B cell (primary cell): Measurements from ENCODE around the gene IRF1. TPM values are rescaled to one million over a fixed set of nuclear protein-coding genes. Genes with fewer than 3 reads are reported as not detected.

Experiments
- ATAC-seq: fragments of 200-7000 bp; cut with Tn5 transposase; one replicate; pipeline ENCODE4 v1.10.0; 2021; ENCODE audit warnings: low read depth, mild to moderate bottlenecking, moderate number of reproducible peaks, moderate library complexity
- CTCF ChIA-PET: fragments of 350-600 bp; sonication (Branson Sonifier 250); formaldehyde crosslinking; loops from one replicate; lab custom pipeline; 2021; ENCODE audit warnings: antibody characterized with exemption, inconsistent platforms; lab: Charles Lee
- POLR2A ChIA-PET: fragments of 350-600 bp; sonication (Branson Sonifier 250); formaldehyde crosslinking; loops from one replicate; lab custom pipeline; 2021; ENCODE audit warnings: antibody characterized with exemption; lab: Charles Lee
- DNase-seq: peaks from one replicate; pipeline ENCODE4 v3.0.0; 2013
- H2AFZ ChIP-seq: 2 replicates; pipeline ENCODE4 v1.6.1; 2012; ENCODE audit warnings: mild to moderate bottlenecking, low read depth, low read length; ENCODE audit not compliant: insufficient read depth, poor library complexity, severe bottlenecking
- H3K27ac ChIP-seq, 2 donors: 1 replicate in 1 of 2; 2 replicates in 1 of 2; pipeline ENCODE4 v1.5.1; 2012 to 2013; ENCODE audit warnings: low read length in 2 of 2, mild to moderate bottlenecking in 2 of 2, moderate library complexity in 1 of 2
- H3K27me3 ChIP-seq, 4 experiments: fragments of 200-600 bp in 1 of 4; sonication (generic) in 1 of 4; replicated peaks in 1 of 4; 1 replicate in 2 of 4; 2 replicates in 2 of 4; pipeline versions ENCODE4 v1.6.1 to v1.7.0; 2013 to 2016; ENCODE audit warnings: low read length in 3 of 4, mild to moderate bottlenecking in 2 of 4, mixed read lengths in 1 of 4, moderate library complexity in 1 of 4; ENCODE audit not compliant: insufficient read depth in 4 of 4, control insufficient read depth in 3 of 4; ENCODE audit errors: control extremely low read depth in 1 of 4
- H3K36me3 ChIP-seq, 2 experiments: replicated peaks in 1 of 2; 1 replicate in 1 of 2; 2 replicates in 1 of 2; pipeline versions ENCODE4 v1.6.1 to v1.7.1; 2013; ENCODE audit warnings: low read length in 1 of 2; ENCODE audit not compliant: insufficient read depth in 2 of 2, control insufficient read depth in 1 of 2; ENCODE audit errors: control extremely low read depth in 1 of 2, extremely low read depth in 1 of 2
- H3K4me1 ChIP-seq, 2 donors: fragments of 200-600 bp in 1 of 2; sonication (generic) in 1 of 2; 1 replicate in 1 of 2; 2 replicates in 1 of 2; pipeline versions ENCODE4 v1.5.1 to v1.6.1; 2013 to 2017; ENCODE audit warnings: low read length in 2 of 2; ENCODE audit not compliant: control insufficient read depth in 2 of 2, insufficient read depth in 2 of 2
- H3K4me2 ChIP-seq: replicated peaks from 2 replicates; pipeline ENCODE3; 2012; ENCODE audit warnings: mild to moderate bottlenecking, low read depth, low read length; ENCODE audit not compliant: poor library complexity, severe bottlenecking
- H3K4me3 ChIP-seq, 5 experiments: fragments of 200-600 bp in 1 of 5; sonication (generic) in 1 of 5; 1 replicate in 3 of 5; 2 replicates in 2 of 5; pipeline versions ENCODE4 v1.5.1 to v1.7.0; 2011 to 2016; ENCODE audit warnings: low read length in 4 of 5, mild to moderate bottlenecking in 4 of 5, low read depth in 2 of 5, control low read depth in 1 of 5, moderate library complexity in 1 of 5; ENCODE audit not compliant: insufficient read depth in 1 of 5; ENCODE audit errors: control extremely low read depth in 1 of 5, extremely low read depth in 1 of 5
- H3K79me2 ChIP-seq: fragments of 200-600 bp; sonication (generic); one replicate; pipeline ENCODE4 v1.6.0; 2016; ENCODE audit warnings: low read length; ENCODE audit not compliant: control insufficient read depth, insufficient read depth
- H3K9ac ChIP-seq: fragments of 200-600 bp; sonication (generic); 2 replicates; pipeline ENCODE4 v1.6.1; 2017; ENCODE audit warnings: mild to moderate bottlenecking, low read length, moderate library complexity
- H3K9me3 ChIP-seq, 3 donors: one replicate each; pipeline versions ENCODE4 v1.6.1 to v1.7.1; 2013; ENCODE audit warnings: low read length in 2 of 3; ENCODE audit not compliant: control insufficient read depth in 2 of 3, insufficient read depth in 1 of 3; ENCODE audit errors: control extremely low read depth in 1 of 3
- H4K20me1 ChIP-seq: 2 replicates; pipeline ENCODE4 v1.6.0; 2012; ENCODE audit warnings: mild to moderate bottlenecking, low read length; ENCODE audit not compliant: insufficient read depth, control insufficient read depth, poor library complexity, severe bottlenecking
- H3K27ac Mint-ChIP-seq: one replicate; pipeline ENCODE4 v1.8.0; 2021; ENCODE audit warnings: mixed read lengths
- H3K27me3 Mint-ChIP-seq: one replicate; pipeline ENCODE4 v1.8.0; 2021; ENCODE audit warnings: mixed read lengths
- H3K4me1 Mint-ChIP-seq: one replicate; pipeline ENCODE4 v1.8.0; 2021; ENCODE audit warnings: mixed read lengths
- H3K4me3 Mint-ChIP-seq: one replicate; pipeline ENCODE4 v1.8.0; 2021; ENCODE audit warnings: mixed read lengths
- H3K9me3 Mint-ChIP-seq: one replicate; pipeline ENCODE4 v1.8.0; 2022; ENCODE audit warnings: mixed read lengths; ENCODE audit not compliant: insufficient read depth
- CTCF ChIP-seq: fragments of 200-600 bp; IDR thresholded peaks from one replicate; pipeline ENCODE4 v1.8.0; 2022; ENCODE audit warnings: antibody characterized with exemption, mild to moderate bottlenecking
- EZH2 ChIP-seq: IDR thresholded peaks from 2 replicates; pipeline ENCODE4 v1.6.1; 2012; ENCODE audit warnings: borderline replicate concordance, low read depth, mild to moderate bottlenecking, moderate library complexity, low read length; ENCODE audit not compliant: insufficient read depth, poor library complexity, severe bottlenecking
- WGBS: methylation state at CpG from one replicate; pipeline ENCODE4 v1.1.5; 2013; ENCODE audit warnings: missing lambda C conversion rate; ENCODE audit not compliant: insufficient coverage; 5-methylcytosine and 5-hydroxymethylcytosine counted together
- intact Hi-C: fragments of 100-400 bp; cut with micrococcal nuclease; formaldehyde crosslinking; loops from one replicate; pipeline ENCODE4 v1.10.0; 2022
- polyA plus RNA-seq: library from polyadenylated mRNA; depleted of rRNA; stranded (reverse); fragments of >200 nt; gene quantifications from 2 replicates; pipeline ENCODE4 v1.2.3, GENCODE V29; 2012
- total RNA-seq, 2 donors: library from RNA; stranded (reverse); fragments of 120-200 nt in 1 of 2; gene quantifications; 1 replicate in 1 of 2; 2 replicates in 1 of 2; pipeline versions ENCODE4 v1.2.3 to v1.2.4, GENCODE V29; 2013 to 2022

Gene IRF1
- total and polyA plus RNA-seq, 2 donors (not counting 1 experiment from before 2014, with no cell fraction given), result 173 to 306 TPM

- Mint-ChIP-seq H3K27ac (peak overlapping the region; percentile 96), H3K4me3 (peak overlapping the region; percentile 91), H3K4me1 (peaks cover 64% of the 10 kb centered on the region), H3K9me3 (no peaks in the 10 kb centered on the region), H3K27me3 (no peaks in the 10 kb centered on the region)
- H4K20me1 ChIP-seq, result peaks cover 26% of the 10 kb centered on the region
- peak overlapping the region; percentile 91 for H3K9ac ChIP-seq
- H3K4me3 ChIP-seq, result peak overlapping the region in 1 of 5 experiments; percentile 81
- peaks cover 0 to 16% of the 10 kb centered on the region in 2 experiments for H3K36me3 ChIP-seq
- no peaks in the 10 kb centered on the region for H3K9me3 ChIP-seq
- DNase-seq (peak; percentile 8), ATAC-seq (no peak)
- H2AFZ ChIP-seq, result no peak overlapping the region
- peaks cover 59 to 71% of the 10 kb centered on the region in 2 donors for H3K4me1 ChIP-seq
- H3K27ac ChIP-seq, result peak overlapping the region in 1 of 2 donors; percentile 85
- TF ChIP-seq CTCF (no peak), EZH2 (no peak)
- POLR2A ChIA-PET, result interaction anchor here (1.2 to 5.6 kb wide), 6 partner anchors 13 to 76 kb away, joined by 3 to 101 read pairs (median 25); no protein-coding TSS in a partner anchor
- CTCF ChIA-PET, result interaction anchor here (0.8 to 7.6 kb wide), 8 partner anchors 8 to 76 kb away, joined by 3 to 109 read pairs (median 35); no protein-coding TSS in a partner anchor
- no CpG with 5 or more reads among the region's 3 CpGs for WGBS
- H3K27me3 ChIP-seq, result no peaks in the 10 kb centered on the region
- H3K79me2 ChIP-seq, result peaks cover 60% of the 10 kb centered on the region
- peak overlapping the region; percentile 89 for H3K4me2 ChIP-seq
- intact Hi-C loops, result loop anchor here (10.0 kb wide), 1 partner anchor 858 kb away; the partner anchor contains the start of gene RAPGEF6
Measured at GRCh38 chr5:132492386-132493125, 2.0 kb upstream of the IRF1 start.
